Endothelial cell of umbilical vein (primary cell): ENCODE measurements around the gene RAD51B. TPM values are rescaled to one million over a fixed set of nuclear protein-coding genes. Genes with fewer than 3 reads are reported as not detected.

Source experiments
- BruUV-seq: library from RNA; stranded (reverse); fragments of 400-500 nt; replicated peaks from 2 replicates; lab custom pipeline; 2021; lab: Mats Ljungman, UMichigan
- CTCF ChIA-PET: fragments of 300-600, 350-600 bp; sonication (Branson Sonifier 250); formaldehyde crosslinking; loops from one replicate; lab custom pipeline; 2021; ENCODE audit warnings: antibody characterized with exemption, inconsistent platforms; lab: Charles Lee
- POLR2A ChIA-PET: fragments of 300-600, 350-600 bp; sonication (Branson Sonifier 250); formaldehyde crosslinking; loops from one replicate; lab custom pipeline; 2021; ENCODE audit warnings: antibody characterized with exemption, inconsistent platforms; lab: Charles Lee
- DNase-seq: peaks from one replicate; pipeline ENCODE4 v3.0.0-alpha.2; 2011; ENCODE audit warnings: low read depth, low spot score
- FAIRE-seq: peaks from 2 replicates; lab custom pipeline; 2011; peaks lifted over from hg19 to GRCh38; lab: Jason Lieb, UNC
- H2AFZ ChIP-seq: 2 replicates; pipeline ENCODE4 v1.6.0; 2012; ENCODE audit warnings: low read depth, low read length, control low read depth, inconsistent platforms
- H3K27ac ChIP-seq: 2 replicates; pipeline ENCODE4 v1.5.1; 2011; ENCODE audit warnings: low read depth, mild to moderate bottlenecking, control low read depth, low read length, moderate library complexity; ENCODE audit not compliant: insufficient read depth
- H3K27me3 ChIP-seq, 2 experiments: 2 replicates each; pipeline versions ENCODE4 v1.6.0 to v1.6.1; 2011; ENCODE audit warnings: low read length in 2 of 2, mixed read lengths in 1 of 2; ENCODE audit not compliant: control insufficient read depth in 2 of 2, insufficient read depth in 2 of 2
- H3K36me3 ChIP-seq, 2 experiments: 2 replicates in 1 of 2; 3 replicates in 1 of 2; pipeline ENCODE4 v1.5.1; 2011; ENCODE audit warnings: low read length in 2 of 2, mild to moderate bottlenecking in 1 of 2, moderate library complexity in 1 of 2; ENCODE audit not compliant: control insufficient read depth in 2 of 2, insufficient read depth in 2 of 2; ENCODE audit errors: extremely low read depth in 1 of 2
- H3K4me1 ChIP-seq: 3 replicates; pipeline ENCODE4 v1.5.1; 2011; ENCODE audit warnings: mild to moderate bottlenecking, low read length; ENCODE audit not compliant: control insufficient read depth, insufficient read depth; ENCODE audit errors: extremely low read depth
- H3K4me2 ChIP-seq: 2 replicates; pipeline ENCODE4 v1.6.1; 2011; ENCODE audit warnings: low read length, control low read depth, mixed read lengths; ENCODE audit not compliant: insufficient read depth
- H3K4me3 ChIP-seq, 3 experiments: fragments of 200-600 bp in 1 of 3; sonication (generic), shearing (Covaris generic) in 1 of 3; replicated peaks in 1 of 3; 2 replicates each; pipeline ENCODE4 v1.5.1; 2011 to 2016; ENCODE audit warnings: control low read depth in 3 of 3, low read length in 3 of 3, mild to moderate bottlenecking in 2 of 3, inconsistent platforms in 1 of 3, low read depth in 1 of 3, moderate library complexity in 1 of 3; ENCODE audit not compliant: insufficient read depth in 1 of 3
- H3K79me2 ChIP-seq: 2 replicates; pipeline ENCODE4 v1.6.0; 2012; ENCODE audit warnings: low read length, inconsistent platforms; ENCODE audit not compliant: control insufficient read depth, insufficient read depth
- H3K9ac ChIP-seq: replicated peaks from 2 replicates; pipeline ENCODE3; 2011; ENCODE audit warnings: low read length, control low read depth; ENCODE audit not compliant: insufficient read depth; ENCODE audit errors: extremely low read depth
- H3K9me1 ChIP-seq: replicated peaks from 3 replicates; pipeline ENCODE4 v1.6.0; 2011; ENCODE audit warnings: mild to moderate bottlenecking, low read length; ENCODE audit not compliant: control insufficient read depth, insufficient read depth; ENCODE audit errors: extremely low read depth
- H3K9me3 ChIP-seq: replicated peaks from 2 replicates; pipeline ENCODE4 v1.5.1; 2012; ENCODE audit warnings: low read length, inconsistent platforms; ENCODE audit not compliant: control insufficient read depth, insufficient read depth
- H4K20me1 ChIP-seq: replicated peaks from 2 replicates; pipeline ENCODE3; 2011; ENCODE audit warnings: mild to moderate bottlenecking, low read length; ENCODE audit not compliant: control insufficient read depth, insufficient read depth; ENCODE audit errors: extremely low read depth
- EZH2 ChIP-seq: IDR thresholded peaks from 2 replicates; pipeline ENCODE4 v1.6.1; 2012; ENCODE audit warnings: borderline replicate concordance, low read depth, mild to moderate bottlenecking, moderate library complexity, low read length, inconsistent platforms; ENCODE audit not compliant: severe bottlenecking
- FOS ChIP-seq: IDR thresholded peaks from 2 replicates; pipeline ENCODE4 v1.6.1; 2011; ENCODE audit warnings: mild to moderate bottlenecking, low read length, moderate library complexity, borderline replicate concordance; ENCODE audit not compliant: insufficient read depth
- GATA2 ChIP-seq: IDR thresholded peaks from 2 replicates; pipeline ENCODE4 v1.7.0; 2011; ENCODE audit warnings: low read depth, mild to moderate bottlenecking, moderate library complexity, mixed read lengths, low read length; ENCODE audit not compliant: insufficient read length, insufficient read depth
- JUN ChIP-seq: IDR thresholded peaks from 2 replicates; pipeline ENCODE4 v1.6.1; 2011; ENCODE audit warnings: borderline replicate concordance, low read depth; ENCODE audit not compliant: insufficient read length, insufficient read depth
- POLR2AphosphoS5 ChIP-seq: IDR thresholded peaks from 2 replicates; pipeline ENCODE4 v1.6.1; 2012; ENCODE audit warnings: low read depth, mild to moderate bottlenecking, control low read depth, low read length, moderate library complexity; ENCODE audit not compliant: insufficient read depth
- dilution Hi-C: fragments of 300-500 bp; cut with MboI; formaldehyde crosslinking; loops from one replicate; pipeline ENCODE4 v1.15.0; 2019; ENCODE audit warnings: low sequenced_read_pairs; ENCODE audit not compliant: extremely low pct_ligation_motif_present
- intact Hi-C: fragments of 100-400 bp; cut with micrococcal nuclease; formaldehyde crosslinking; loops from one replicate; pipeline ENCODE4 v1.10.0; 2022
- polyA plus RNA-seq, 4 experiments: library from polyadenylated mRNA; depleted of rRNA in 3 of 4; stranded (reverse) in 3 of 4; unstranded in 1 of 4; fragments of >200 nt; gene quantifications; 2 replicates each; pipeline versions ENCODE4 v1.2.1 to v1.2.3, GENCODE V29; 2011 to 2012; ENCODE audit warnings: missing spikeins in 1 of 4
- total RNA-seq: library from RNA; stranded (reverse); gene quantifications from 2 replicates; pipeline ENCODE4 v1.2.3, GENCODE V29; 2021
- TF ChIP-seq, protein P1 (sequence below), 2 donors: IDR thresholded peaks; 1 replicate in 1 of 2; 2 replicates in 1 of 2; pipeline ENCODE4 v1.5.1; 2011; ENCODE audit warnings: low read length in 2 of 2, mild to moderate bottlenecking in 2 of 2, moderate library complexity in 2 of 2, control low read depth in 1 of 2, inconsistent platforms in 1 of 2, low read depth in 1 of 2; ENCODE audit not compliant: insufficient read depth in 1 of 2; ENCODE audit errors: extremely low read depth in 1 of 2
- TF ChIP-seq, protein P2 (sequence below): IDR thresholded peaks from 2 replicates; pipeline ENCODE4 v1.6.1; 2011; ENCODE audit not compliant: insufficient read depth, insufficient read length

The RAD51B gene
- total and polyA plus RNA-seq, 2 donors (not counting 3 experiments of a cell fraction or from before 2014, with no cell fraction given): 3.9 to 19.0 TPM

DNA sequence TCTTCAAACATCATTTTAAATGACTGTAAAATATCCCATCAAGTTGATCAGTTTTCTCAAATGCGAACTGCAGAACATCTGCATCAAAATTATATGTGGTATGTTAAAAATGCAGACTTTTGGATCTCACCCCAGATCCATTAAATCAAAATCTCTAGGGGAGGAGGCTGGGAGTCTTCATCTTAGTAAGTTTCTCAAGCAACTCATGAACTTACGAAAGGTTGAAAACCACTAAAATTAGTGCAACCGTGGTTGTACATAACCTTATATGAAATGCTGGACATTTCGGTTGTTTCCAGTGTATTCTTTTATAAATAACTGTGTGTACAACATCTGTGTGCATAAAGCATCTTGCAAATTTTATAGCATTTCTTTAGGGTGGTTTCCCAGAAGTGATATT is 934.1 kb downstream of the RAD51B start:
- Histone ChIP-seq H3K4me3 (no peak overlapping the region), H3K27me3 (no peaks in the 10 kb centered on the region), H3K27ac (no peak overlapping the region), H3K79me2 (no peaks in the 10 kb centered on the region), H2AFZ (no peak overlapping the region), H3K4me2 (no peak overlapping the region), H3K9ac (no peak overlapping the region), H3K36me3 (no peaks in the 10 kb centered on the region), H3K4me1 (peaks cover 8% of the 10 kb centered on the region), H3K9me1 (no peaks in the 10 kb centered on the region), H4K20me1 (no peaks in the 10 kb centered on the region), H3K9me3 (no peaks in the 10 kb centered on the region)
- TF ChIP-seq, protein P1, sequence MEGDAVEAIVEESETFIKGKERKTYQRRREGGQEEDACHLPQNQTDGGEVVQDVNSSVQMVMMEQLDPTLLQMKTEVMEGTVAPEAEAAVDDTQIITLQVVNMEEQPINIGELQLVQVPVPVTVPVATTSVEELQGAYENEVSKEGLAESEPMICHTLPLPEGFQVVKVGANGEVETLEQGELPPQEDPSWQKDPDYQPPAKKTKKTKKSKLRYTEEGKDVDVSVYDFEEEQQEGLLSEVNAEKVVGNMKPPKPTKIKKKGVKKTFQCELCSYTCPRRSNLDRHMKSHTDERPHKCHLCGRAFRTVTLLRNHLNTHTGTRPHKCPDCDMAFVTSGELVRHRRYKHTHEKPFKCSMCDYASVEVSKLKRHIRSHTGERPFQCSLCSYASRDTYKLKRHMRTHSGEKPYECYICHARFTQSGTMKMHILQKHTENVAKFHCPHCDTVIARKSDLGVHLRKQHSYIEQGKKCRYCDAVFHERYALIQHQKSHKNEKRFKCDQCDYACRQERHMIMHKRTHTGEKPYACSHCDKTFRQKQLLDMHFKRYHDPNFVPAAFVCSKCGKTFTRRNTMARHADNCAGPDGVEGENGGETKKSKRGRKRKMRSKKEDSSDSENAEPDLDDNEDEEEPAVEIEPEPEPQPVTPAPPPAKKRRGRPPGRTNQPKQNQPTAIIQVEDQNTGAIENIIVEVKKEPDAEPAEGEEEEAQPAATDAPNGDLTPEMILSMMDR (IDR thresholded peaks at IDR 0.05; ENCODE audit: extremely low read depth in 1 of 2, insufficient read depth in 1 of 2, low read depth in 1 of 2, low read length in 2 of 2): no peak
- TF ChIP-seq GATA2 (no peak), FOS (no peak), POLR2AphosphoS5 (no peak), EZH2 (no peak), JUN (no peak)
- TF ChIP-seq, protein P2, sequence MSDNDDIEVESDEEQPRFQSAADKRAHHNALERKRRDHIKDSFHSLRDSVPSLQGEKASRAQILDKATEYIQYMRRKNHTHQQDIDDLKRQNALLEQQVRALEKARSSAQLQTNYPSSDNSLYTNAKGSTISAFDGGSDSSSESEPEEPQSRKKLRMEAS: no peak
- no peak for DNase-seq
- BruUV-seq: no TSS peak
- ChIA-PET POLR2A (no interaction called here), CTCF (interaction anchor here (1.0 kb wide), 1 partner anchor 36 kb away, joined by 3 read pairs; no protein-coding TSS in a partner anchor)
- dilution Hi-C loops (no loop called here), intact Hi-C loops (no loop called here)
- FAIRE-seq: peak; percentile 15
